ENCODE results near the gene TEKTIP1.

The TEKTIP1 gene

DNA sequence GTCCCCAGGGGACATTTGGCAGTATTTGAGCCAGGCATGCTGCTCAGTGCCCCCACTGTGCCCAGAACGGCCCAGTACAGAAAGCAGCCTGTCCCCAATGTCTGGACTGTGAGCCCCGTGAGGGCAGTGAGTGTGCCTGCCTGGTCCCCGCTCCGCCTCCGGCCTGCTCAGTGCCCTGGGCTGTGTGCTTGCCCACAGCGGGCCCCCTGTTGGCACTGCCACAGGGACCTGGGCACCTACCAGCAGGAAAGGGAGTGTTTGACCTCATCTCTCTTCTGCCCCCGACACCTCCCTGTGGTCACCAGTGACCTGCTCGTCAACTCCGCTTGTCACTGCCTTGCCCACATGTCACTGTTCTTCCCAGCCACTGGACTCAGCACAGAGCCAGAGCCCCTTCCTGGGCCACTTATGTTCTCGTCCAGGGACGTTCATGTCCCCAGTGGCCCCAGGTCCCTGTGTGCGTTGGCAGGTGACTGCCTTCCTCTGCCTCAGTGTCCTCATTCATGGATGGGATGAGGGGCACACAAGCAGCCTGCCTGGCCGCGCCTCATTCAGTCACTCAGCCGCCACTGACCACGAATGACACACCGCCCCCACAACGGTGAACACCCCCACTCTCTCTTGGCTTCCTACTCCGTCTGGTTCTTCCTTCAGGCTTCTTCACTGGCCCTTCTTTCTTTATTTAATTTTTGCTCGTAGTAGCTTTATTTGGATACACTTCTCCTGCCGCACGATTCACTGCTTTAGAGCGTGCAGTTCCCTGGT is 30.0 kb upstream of the TEKTIP1 start:
- no peak overlapping the region for H3K4me3 ChIP-seq (ENCODE audit: control insufficient read depth, low read depth, low read length)
- no peak for DNase-seq (ENCODE audit: low read depth)
- TF ChIP-seq, protein P1, sequence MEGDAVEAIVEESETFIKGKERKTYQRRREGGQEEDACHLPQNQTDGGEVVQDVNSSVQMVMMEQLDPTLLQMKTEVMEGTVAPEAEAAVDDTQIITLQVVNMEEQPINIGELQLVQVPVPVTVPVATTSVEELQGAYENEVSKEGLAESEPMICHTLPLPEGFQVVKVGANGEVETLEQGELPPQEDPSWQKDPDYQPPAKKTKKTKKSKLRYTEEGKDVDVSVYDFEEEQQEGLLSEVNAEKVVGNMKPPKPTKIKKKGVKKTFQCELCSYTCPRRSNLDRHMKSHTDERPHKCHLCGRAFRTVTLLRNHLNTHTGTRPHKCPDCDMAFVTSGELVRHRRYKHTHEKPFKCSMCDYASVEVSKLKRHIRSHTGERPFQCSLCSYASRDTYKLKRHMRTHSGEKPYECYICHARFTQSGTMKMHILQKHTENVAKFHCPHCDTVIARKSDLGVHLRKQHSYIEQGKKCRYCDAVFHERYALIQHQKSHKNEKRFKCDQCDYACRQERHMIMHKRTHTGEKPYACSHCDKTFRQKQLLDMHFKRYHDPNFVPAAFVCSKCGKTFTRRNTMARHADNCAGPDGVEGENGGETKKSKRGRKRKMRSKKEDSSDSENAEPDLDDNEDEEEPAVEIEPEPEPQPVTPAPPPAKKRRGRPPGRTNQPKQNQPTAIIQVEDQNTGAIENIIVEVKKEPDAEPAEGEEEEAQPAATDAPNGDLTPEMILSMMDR (conservative IDR thresholded peaks at IDR 0.05; ENCODE audit: control insufficient read depth, insufficient read depth, low read depth, low read length) = no peak

DNA sequence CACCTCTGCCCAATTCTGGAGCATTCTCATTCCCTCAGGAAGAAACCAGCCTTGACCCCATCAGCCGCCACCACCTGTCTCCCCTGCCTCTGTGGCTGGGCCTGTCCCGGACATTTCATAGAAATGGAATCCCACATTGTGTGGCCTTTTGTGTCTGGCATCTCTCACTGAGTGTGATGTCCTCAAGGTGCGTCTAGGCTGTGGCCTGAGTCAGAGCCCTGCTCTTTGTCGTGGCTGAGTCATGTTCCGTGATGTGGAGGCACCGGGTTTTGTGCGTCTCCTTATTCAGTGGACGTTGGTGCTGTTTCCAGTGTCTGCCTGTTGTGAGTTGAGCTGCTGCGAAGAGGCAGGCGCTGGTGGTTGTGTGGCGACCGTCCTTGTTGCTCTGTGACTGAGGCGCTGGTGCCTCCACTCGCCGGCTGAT is 29.4 kb upstream of the TEKTIP1 start:
- peak; percentile 72 for DNase-seq (ENCODE audit: low read depth)

DNA sequence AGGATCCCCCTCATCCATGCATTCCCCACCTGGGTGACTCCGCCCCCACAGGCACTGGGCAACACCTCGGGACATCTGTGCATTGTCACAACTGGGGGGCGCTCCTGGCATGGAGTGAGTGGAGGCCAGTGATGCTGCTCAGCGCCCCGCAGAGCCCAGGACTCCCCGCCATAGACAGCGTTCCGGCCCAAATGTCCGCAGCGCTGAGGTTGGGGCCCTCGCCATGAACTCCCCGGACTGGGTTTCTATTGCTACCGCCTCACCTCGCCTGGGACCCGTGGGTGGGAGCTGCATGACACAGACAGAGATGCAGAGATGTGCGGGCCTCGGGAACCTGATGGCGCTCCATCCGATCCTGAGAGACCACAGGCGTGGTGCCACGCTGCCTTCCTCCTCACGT is 28.2 kb upstream of the TEKTIP1 start:
- TF ChIP-seq, protein P1 (conservative IDR thresholded peaks at IDR 0.05; ENCODE audit: control insufficient read depth, insufficient read depth, low read depth, low read length) = no peak
- no peak for DNase-seq (ENCODE audit: low read depth)
- no peak overlapping the region for H3K4me3 ChIP-seq (ENCODE audit: control insufficient read depth, low read depth, low read length)

More for the DNA sequence above, 29.4 kb upstream of the TEKTIP1 start:
- H3K4me3 ChIP-seq (ENCODE audit: control insufficient read depth, low read depth, low read length) = no peak overlapping the region
- TF ChIP-seq, protein P1 (conservative IDR thresholded peaks at IDR 0.05; ENCODE audit: control insufficient read depth, insufficient read depth, low read depth, low read length) = no peak

DNA sequence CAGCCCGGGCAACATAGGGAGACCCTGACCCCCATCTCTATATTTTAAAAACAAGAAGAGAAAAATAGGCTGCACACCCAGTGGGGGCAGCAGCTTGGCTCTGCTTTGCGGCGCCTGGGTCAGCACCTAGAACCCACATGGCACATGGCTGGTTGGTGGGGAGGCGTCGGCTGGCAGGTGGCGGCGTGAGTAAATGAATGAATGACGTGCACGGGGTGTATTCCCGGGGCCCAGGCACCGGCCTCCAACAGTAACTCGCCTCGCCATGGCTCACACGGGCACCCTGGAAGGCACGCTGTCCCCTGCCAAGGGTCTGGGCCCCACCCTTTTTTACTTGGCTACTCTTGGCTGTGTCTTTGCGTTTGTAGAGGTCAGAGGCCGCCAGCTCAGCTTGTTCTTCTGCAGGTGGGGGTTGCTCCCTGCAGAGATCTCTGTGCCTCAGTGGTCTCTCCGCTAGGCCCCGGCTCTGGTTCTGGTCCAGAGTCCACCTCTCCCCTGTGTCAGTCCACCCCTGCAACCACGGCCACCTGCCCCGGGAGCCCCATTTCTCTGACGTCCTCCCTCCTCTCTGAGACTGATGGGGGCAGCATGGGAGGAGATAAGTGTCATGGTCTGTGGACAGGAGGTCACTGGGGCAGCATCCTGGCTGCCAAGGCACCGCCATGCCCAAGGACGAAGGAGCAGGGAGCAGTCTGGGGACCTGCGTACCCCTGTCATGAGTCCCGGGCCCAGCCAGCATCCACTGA is 27.3 kb upstream of the TEKTIP1 start:
- no peak for DNase-seq (ENCODE audit: low read depth)
- TF ChIP-seq, protein P1 (conservative IDR thresholded peaks at IDR 0.05; ENCODE audit: control insufficient read depth, insufficient read depth, low read depth, low read length) = no peak
- H3K4me3 ChIP-seq (ENCODE audit: control insufficient read depth, low read depth, low read length) = no peak overlapping the region

DNA sequence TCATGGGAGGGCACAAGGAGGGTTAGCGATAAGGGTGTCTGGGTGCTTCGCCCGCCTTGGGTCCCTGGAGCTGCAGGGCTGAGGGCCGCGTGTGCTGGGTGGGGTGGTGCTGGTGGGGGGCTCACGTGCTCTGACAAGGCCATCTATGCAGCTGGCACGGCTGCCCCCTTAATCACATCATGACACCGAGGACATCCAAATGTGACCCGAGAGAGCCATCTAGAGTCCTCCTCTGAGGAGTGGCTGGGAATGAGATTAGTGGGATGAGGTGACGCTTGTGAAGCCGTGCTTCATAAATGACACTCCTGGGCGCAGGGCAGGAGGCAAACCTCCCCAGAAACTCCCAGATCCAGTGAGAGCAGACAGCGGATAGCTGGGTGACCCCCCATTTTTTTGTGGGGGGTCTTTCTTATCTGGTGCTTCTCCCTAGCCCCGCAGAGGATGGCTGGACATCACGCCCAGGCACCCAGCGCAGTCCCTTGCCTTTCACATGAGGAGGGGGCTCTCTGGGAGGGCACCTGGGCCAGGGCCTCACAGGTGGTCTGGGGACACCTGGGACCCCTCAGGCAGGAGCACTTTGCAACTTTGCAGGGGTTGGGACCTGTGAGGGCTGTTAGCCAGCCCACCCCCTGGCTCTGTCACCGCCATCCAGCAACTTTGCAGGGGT is 26.3 kb upstream of the TEKTIP1 start:
- H3K4me3 ChIP-seq (ENCODE audit: control insufficient read depth, low read depth, low read length) = no peak overlapping the region
- TF ChIP-seq, protein P1 (conservative IDR thresholded peaks at IDR 0.05; ENCODE audit: control insufficient read depth, insufficient read depth, low read depth, low read length) = no peak
- DNase-seq (ENCODE audit: low read depth) = no peak

DNA sequence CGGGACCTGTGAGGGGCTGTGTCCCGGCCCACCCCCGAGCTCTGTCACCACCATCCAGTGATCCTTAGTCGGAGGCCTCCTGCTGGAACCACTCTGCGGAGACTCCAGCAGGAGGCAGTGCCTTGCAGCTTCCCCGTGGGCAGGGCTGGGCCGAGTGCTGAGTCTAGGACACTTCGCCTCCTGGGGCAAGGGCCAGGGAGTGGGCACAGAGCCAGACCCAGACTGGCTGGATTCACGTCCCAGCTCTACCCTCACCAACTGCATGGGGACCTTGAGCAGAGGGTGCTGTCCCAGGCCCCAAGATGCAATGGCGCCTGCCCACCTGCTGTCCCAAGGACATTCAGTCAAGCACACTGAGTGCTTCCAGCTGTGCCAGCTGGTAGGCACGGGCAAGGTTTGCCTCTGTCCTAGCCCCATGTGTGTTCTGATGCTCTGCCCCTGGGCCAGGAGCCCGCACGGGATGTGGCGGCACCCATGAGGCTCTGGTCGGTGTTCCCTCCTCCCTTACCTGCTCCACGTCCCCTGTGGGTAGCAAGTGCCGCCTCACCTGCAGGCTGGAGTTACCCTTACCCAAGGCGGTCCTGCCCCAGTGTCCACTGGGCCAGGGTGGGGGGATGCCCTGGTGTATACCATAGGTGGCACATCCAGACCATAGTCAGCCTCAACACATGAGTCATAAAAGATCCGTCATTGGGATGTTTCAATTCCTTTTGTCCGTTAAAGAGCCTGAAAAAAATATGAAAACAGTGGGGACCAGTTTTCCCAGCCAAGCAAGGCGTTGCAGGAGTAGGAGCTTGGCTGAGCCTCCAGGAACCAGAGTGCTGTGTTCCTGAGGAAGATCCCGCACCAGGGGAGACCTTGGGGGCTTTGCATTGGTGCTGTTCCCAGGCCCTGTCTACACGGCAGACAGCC is 25.5 kb upstream of the TEKTIP1 start:
- TF ChIP-seq, protein P1 (conservative IDR thresholded peaks at IDR 0.05; ENCODE audit: control insufficient read depth, insufficient read depth, low read depth, low read length) = no peak
- no peak for DNase-seq (ENCODE audit: low read depth)
- H3K4me3 ChIP-seq (ENCODE audit: control insufficient read depth, low read depth, low read length) = no peak overlapping the region

All from fibroblast of mammary gland (primary cell).